ENCODE data around the gene DEFB114.

GRCh38 chr6:49915035-49915434, 48.9 kb downstream of the DEFB114 start:
- TF ChIP-seq, protein P1, sequence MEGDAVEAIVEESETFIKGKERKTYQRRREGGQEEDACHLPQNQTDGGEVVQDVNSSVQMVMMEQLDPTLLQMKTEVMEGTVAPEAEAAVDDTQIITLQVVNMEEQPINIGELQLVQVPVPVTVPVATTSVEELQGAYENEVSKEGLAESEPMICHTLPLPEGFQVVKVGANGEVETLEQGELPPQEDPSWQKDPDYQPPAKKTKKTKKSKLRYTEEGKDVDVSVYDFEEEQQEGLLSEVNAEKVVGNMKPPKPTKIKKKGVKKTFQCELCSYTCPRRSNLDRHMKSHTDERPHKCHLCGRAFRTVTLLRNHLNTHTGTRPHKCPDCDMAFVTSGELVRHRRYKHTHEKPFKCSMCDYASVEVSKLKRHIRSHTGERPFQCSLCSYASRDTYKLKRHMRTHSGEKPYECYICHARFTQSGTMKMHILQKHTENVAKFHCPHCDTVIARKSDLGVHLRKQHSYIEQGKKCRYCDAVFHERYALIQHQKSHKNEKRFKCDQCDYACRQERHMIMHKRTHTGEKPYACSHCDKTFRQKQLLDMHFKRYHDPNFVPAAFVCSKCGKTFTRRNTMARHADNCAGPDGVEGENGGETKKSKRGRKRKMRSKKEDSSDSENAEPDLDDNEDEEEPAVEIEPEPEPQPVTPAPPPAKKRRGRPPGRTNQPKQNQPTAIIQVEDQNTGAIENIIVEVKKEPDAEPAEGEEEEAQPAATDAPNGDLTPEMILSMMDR (IDR thresholded peaks at IDR 0.05), result no peak
- TF ChIP-seq POLR2A (IDR thresholded peaks at IDR 0.05) (no peak), EP300 (IDR thresholded peaks at IDR 0.05) (no peak)

Data from gastroesophageal sphincter (tissue), 3 donors.